Measurements from ENCODE around the gene SETD3. TPM values are rescaled to one million over a fixed set of nuclear protein-coding genes. Genes with fewer than 3 reads are reported as not detected.

SETD3 gene
- total RNA-seq, 1 experiment from 2014 or later, result 51.5 TPM

- DNase-seq, result no peak
- H3K27ac Mint-ChIP-seq (ENCODE audit: unreplicated experiment), result no peak overlapping the region
- no TSS peak for BruUV-seq (replicated peaks)
- intact Hi-C loops (cut with micrococcal nuclease; ENCODE audit: unreplicated experiment), result no loop called here
- CTCF ChIA-PET, result no interaction called here
- peaks cover 36% of the 10 kb centered on the region for H3K4me1 Mint-ChIP-seq (ENCODE audit: low read depth, unreplicated experiment)
- no peaks in the 10 kb centered on the region for H3K9me3 Mint-ChIP-seq (ENCODE audit: low read depth, unreplicated experiment)
- no peaks in the 10 kb centered on the region for H3K36me3 Mint-ChIP-seq (ENCODE audit: insufficient read depth, unreplicated experiment)
- no peaks in the 10 kb centered on the region for H3K27me3 Mint-ChIP-seq (ENCODE audit: unreplicated experiment)
- no peak for TF ChIP-seq CTCF (IDR thresholded peaks at IDR 0.05; ENCODE audit: unreplicated experiment)
- no peak overlapping the region for H3K4me3 Mint-ChIP-seq (ENCODE audit: low read depth, unreplicated experiment)
These were observed 15.4 kb downstream of the SETD3 start for GRCh38 chr14:99465288-99465687.

- BruUV-seq (replicated peaks), result no TSS peak
- DNase-seq, result no peak
- Mint-ChIP-seq H3K4me1 (ENCODE audit: low read depth, unreplicated experiment) (peaks cover 36% of the 10 kb centered on the region), H3K27ac (ENCODE audit: unreplicated experiment) (no peak overlapping the region), H3K27me3 (ENCODE audit: unreplicated experiment) (no peaks in the 10 kb centered on the region), H3K9me3 (ENCODE audit: low read depth, unreplicated experiment) (no peaks in the 10 kb centered on the region), H3K36me3 (ENCODE audit: insufficient read depth, unreplicated experiment) (peaks cover 6% of the 10 kb centered on the region), H3K4me3 (ENCODE audit: low read depth, unreplicated experiment) (no peak overlapping the region)
- intact Hi-C loops (cut with micrococcal nuclease; ENCODE audit: unreplicated experiment), result no loop called here
- no peak for TF ChIP-seq CTCF (IDR thresholded peaks at IDR 0.05; ENCODE audit: unreplicated experiment)
- CTCF ChIA-PET, result interaction anchor here (0.6 kb wide), 1 partner anchor 18 kb away, joined by 3 read pairs; no protein-coding TSS in a partner anchor
These were observed 16.7 kb downstream of the SETD3 start for GRCh38 chr14:99463974-99464373.

GRCh38 chr14:99462210-99462609 is 18.4 kb downstream of the SETD3 start:
- intact Hi-C loops (cut with micrococcal nuclease; ENCODE audit: unreplicated experiment), result no loop called here
- Mint-ChIP-seq H3K4me3 (ENCODE audit: low read depth, unreplicated experiment) (no peak overlapping the region), H3K9me3 (ENCODE audit: low read depth, unreplicated experiment) (no peaks in the 10 kb centered on the region), H3K36me3 (ENCODE audit: insufficient read depth, unreplicated experiment) (peaks cover 6% of the 10 kb centered on the region), H3K27ac (ENCODE audit: unreplicated experiment) (no peak overlapping the region), H3K4me1 (ENCODE audit: low read depth, unreplicated experiment) (peaks cover 21% of the 10 kb centered on the region), H3K27me3 (ENCODE audit: unreplicated experiment) (no peaks in the 10 kb centered on the region)
- CTCF ChIA-PET, result interaction anchor here (0.6 kb wide), 1 partner anchor 222 kb away, joined by 5 read pairs; no protein-coding TSS in a partner anchor
- BruUV-seq (replicated peaks), result no TSS peak
- DNase-seq, result no peak
- TF ChIP-seq CTCF (IDR thresholded peaks at IDR 0.05; ENCODE audit: unreplicated experiment), result no peak

- CTCF ChIA-PET, result interaction anchor here (0.6 kb wide), 1 partner anchor 222 kb away, joined by 5 read pairs; no protein-coding TSS in a partner anchor
- no peak for DNase-seq
- intact Hi-C loops (cut with micrococcal nuclease; ENCODE audit: unreplicated experiment), result no loop called here
- H3K36me3 Mint-ChIP-seq (ENCODE audit: insufficient read depth, unreplicated experiment), result peaks cover 6% of the 10 kb centered on the region
- no peak overlapping the region for H3K27ac Mint-ChIP-seq (ENCODE audit: unreplicated experiment)
- TF ChIP-seq CTCF (IDR thresholded peaks at IDR 0.05; ENCODE audit: unreplicated experiment), result no peak
- H3K4me3 Mint-ChIP-seq (ENCODE audit: low read depth, unreplicated experiment), result no peak overlapping the region
- no peaks in the 10 kb centered on the region for H3K27me3 Mint-ChIP-seq (ENCODE audit: unreplicated experiment)
- no peaks in the 10 kb centered on the region for H3K9me3 Mint-ChIP-seq (ENCODE audit: low read depth, unreplicated experiment)
- peaks cover 21% of the 10 kb centered on the region for H3K4me1 Mint-ChIP-seq (ENCODE audit: low read depth, unreplicated experiment)
- BruUV-seq (replicated peaks), result no TSS peak
These were observed 19.1 kb downstream of the SETD3 start for GRCh38 chr14:99461411-99462085.
